Fibroblast of mammary gland (primary cell): ENCODE results near the gene GRIN2C.

Source experiments
- DNase-seq: peaks from one replicate; pipeline ENCODE4 v3.0.0-alpha.2; 2010; ENCODE audit warnings: low read depth
- H3K4me3 ChIP-seq: 2 replicates; pipeline ENCODE4 v1.5.1; 2011; ENCODE audit warnings: low read depth, mild to moderate bottlenecking, low read length, moderate library complexity; ENCODE audit not compliant: control insufficient read depth
- TF ChIP-seq, protein P1 (sequence below): conservative IDR thresholded peaks from 2 replicates; pipeline ENCODE4 v1.5.1; 2011; ENCODE audit warnings: low read depth, low read length, inconsistent platforms; ENCODE audit not compliant: control insufficient read depth, insufficient read depth

GRIN2C gene

DNA sequence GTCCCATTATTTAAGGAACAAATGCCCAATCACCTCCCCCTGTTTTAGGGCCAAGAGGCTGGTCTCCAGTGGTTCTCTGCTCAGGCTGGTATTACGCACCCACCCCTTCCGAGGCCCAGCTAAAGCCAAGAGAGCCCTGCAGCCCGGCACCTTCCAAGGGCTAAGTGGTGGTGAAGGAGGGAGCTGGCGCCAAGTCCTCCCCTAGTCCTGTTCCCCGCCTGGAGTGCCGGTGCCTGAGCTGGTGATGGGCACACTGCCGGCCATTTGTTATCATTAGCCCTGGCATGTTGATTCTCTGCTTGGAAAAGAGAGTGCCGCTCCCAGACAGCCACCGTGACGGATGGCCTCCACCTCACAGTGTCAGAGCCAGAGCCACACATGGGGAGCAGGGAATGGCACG, 31.9 kb downstream of the GRIN2C start:
- TF ChIP-seq, protein P1, sequence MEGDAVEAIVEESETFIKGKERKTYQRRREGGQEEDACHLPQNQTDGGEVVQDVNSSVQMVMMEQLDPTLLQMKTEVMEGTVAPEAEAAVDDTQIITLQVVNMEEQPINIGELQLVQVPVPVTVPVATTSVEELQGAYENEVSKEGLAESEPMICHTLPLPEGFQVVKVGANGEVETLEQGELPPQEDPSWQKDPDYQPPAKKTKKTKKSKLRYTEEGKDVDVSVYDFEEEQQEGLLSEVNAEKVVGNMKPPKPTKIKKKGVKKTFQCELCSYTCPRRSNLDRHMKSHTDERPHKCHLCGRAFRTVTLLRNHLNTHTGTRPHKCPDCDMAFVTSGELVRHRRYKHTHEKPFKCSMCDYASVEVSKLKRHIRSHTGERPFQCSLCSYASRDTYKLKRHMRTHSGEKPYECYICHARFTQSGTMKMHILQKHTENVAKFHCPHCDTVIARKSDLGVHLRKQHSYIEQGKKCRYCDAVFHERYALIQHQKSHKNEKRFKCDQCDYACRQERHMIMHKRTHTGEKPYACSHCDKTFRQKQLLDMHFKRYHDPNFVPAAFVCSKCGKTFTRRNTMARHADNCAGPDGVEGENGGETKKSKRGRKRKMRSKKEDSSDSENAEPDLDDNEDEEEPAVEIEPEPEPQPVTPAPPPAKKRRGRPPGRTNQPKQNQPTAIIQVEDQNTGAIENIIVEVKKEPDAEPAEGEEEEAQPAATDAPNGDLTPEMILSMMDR = no peak
- no peak for DNase-seq
- no peak overlapping the region for H3K4me3 ChIP-seq

DNA sequence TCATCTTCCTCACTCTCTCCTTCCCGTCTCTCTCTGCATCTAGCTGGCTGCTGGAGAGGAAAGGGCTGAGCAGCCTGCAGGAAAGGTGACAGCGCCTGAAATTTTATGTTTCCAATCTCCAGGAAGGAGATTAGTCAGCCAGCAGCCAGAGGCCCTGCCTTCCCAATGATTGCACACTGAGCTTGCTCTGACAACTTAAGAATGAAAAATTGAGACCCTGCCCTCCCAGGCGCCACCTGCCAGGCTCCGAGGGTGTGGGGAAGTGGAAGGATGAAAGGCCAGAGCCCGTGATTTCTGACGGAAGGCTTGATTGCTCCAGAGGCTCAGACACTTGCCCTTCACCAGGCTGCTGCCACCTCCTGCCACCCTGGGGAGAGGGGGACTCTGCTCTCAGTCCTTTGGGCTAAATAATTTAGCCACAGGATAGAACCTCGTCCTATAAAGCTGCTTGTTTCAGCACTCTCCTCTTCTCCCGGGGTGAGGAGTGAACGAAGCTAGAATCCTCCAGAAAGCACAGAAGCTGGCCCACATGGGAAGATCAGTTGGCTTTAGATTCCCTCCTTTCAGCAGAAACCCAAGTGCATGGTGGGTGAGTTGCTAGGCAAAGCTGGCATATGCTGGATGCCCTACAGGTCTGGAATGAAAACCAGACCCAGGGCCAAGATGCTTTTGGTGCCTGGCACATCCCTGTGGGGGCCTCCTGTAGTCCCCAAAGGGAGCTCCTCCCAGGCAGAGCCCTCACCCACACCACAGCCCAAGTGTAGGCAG, 33.5 kb downstream of the GRIN2C start:
- TF ChIP-seq, protein P1 = no peak
- H3K4me3 ChIP-seq = no peak overlapping the region
- DNase-seq = no peak

DNA sequence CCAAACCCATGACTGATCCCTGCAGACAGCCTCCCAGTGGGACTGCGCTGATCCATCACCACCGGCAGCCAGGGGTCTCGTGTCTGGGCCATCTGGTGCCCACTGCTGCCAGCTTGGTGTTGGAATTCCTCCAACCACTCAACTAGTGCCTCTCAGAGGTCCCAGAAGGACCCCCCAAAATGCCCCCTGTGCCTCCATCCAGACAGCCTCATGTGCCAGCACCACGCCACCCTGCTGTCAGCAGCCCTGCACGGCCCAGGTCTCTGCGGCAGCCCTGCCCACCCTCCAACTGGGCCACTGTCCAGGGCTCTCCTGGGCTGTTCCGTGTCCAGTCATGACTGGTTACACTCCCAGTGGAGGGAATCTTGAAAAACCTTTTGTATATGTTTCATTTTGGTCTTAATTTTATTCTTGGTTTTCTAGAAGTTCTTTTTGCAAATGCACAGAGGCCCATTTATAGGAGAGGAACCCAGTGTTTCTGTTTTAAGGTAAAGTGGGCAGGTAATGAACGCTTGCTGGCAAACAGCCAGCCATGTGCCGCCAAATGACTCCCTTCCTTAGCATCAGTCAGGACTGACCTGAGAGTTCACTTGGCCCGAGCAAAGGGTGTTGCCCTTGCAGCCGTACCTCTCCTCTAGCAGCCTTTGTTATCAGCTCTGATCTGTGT, 34.6 kb downstream of the GRIN2C start:
- DNase-seq = no peak
- H3K4me3 ChIP-seq = no peak overlapping the region
- TF ChIP-seq, protein P1 = no peak

DNA sequence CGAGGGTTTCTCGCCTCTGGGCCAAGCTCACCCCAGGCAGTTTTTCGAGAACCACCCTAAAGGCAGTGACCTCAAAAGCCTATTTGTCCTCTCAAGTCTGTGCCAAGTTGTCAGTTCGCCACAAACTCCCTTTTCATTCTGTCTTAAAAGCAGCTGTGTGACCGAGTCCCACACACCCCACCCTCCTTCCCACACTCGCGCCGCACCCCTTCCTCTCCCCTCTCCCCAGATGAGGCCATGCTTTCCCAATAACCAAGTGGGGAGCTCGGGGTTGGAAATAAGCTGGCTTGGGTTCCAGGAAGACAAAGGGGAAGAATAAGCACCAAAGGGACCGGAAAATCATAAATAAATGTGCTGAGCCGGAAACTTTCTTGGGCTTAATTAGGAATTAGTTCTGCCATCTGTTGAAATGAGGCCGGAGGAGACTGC, 36.7 kb downstream of the GRIN2C start:
- TF ChIP-seq, protein P1 = no peak
- no peak for DNase-seq
- H3K4me3 ChIP-seq = no peak overlapping the region

DNA sequence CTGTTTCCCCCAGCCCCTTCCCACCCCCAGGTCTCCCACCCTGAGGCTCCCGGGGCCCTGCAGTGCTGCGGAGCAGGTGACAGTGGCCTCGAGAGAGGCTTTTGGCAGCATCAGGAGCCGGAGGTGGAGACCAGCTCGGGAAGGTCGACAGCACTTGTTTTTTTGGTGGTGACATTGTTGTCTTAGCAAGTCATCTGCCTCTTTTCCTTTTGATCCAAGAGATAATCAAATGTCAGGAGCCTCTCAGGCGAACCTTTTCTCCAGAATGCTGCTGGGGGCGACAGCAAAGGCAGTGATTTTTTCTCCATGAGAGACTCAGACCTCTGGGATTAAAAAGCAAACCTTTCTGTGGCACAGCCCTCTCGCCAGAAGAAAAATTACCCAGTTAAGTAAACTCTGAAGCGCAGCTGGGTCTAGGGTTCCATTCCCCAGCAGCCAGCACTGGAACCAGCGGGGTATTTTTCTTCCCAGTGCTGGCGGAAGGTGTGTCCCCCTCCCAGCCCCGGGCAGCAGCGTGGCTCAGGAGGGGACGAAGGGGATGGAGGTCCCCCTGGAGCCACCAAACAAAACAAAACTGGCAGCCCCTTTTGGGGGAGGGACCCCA, 37.2 kb downstream of the GRIN2C start:
- H3K4me3 ChIP-seq = no peak overlapping the region
- no peak for DNase-seq
- TF ChIP-seq, protein P1 = no peak

DNA sequence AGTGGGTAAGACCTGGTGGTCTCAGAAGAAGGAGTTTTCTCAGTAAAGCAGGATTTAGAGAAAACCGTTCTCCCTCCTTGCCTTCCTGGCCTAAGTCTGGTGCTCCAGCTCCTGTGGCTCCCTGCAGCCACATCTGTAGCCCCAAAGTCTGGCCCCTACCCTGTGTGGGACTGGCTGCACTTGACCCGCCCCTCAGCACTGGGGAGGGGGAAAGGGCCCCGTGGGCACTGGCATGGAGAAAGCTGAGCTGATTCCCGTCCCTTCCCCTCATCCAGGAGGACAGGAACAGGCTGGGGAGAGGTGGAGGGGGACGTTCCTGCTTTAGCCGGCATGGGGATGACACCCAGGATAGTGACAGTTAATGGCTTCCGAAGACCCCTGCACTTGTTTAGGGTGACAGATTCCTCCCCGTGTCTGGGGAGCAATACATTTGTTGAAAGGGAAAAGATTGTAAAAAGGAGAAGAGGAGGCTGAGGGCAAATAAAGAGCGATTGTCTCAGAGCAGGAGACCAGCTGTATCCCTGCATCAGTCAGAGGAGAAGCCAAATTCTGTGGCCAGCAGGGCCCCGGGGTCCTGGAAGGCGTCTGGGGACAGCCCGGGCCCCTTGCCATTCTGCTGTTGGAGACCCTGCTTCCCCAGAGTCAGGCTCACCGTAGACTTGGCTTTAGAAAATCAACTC, 37.9 kb downstream of the GRIN2C start:
- TF ChIP-seq, protein P1 = no peak
- DNase-seq = no peak

More for the DNA sequence above, 37.9 kb downstream of the GRIN2C start:
- H3K4me3 ChIP-seq = no peak overlapping the region
